ENCODE results near the gene CTU2. TPM values are rescaled to one million over a fixed set of nuclear protein-coding genes. Genes with fewer than 3 reads are reported as not detected.
A peak's percentile ranks its signal among the peaks of the same experiment; 100 is the strongest.

CTU2 gene
- total RNA-seq, 4 donors from 2014 or later: 2.8 to 5.6 (median 4.2) TPM; not detected in 1

DNA sequence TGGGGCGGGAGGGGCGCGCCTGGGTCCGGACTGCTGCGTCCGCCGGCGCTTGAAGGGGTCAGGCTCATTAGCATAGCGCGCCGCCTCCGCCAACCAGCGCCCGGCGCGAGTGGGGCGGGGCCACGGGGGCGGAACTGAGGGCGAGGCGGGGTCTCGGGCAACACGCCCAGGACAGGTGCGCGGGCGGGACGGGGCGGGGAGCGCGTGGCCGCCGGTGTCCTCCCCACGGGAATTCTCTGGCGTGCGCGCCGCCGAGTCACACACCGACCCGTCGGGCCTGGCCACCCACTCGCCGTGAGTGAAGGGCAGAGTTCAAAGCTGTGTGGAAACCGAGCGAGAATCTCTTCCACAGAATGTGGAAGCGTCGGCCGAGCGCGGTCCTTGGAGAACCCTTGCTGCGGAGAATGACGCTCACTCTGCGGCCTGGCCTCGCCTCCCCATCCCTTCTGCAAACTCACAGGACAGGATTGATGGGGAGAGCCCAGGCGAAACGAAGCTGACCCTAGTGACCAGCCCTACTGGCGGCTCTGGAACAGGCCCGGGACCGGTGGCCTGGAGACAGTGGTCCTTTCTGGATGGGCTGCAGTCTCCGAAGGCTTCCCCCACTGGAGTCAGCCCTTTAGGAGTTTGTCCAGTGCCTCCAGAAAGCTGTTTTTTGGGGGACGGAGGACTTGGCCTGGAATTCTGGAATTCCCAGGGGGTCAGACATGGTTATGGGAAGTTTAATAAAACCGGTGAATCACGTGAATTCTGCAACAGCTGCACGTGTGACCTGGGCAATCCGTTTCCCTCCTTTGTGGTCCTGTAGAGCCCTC, 19.7 kb upstream of the CTU2 start, which contains the start of gene SNAI3:
TSS of gene SNAI3 (minus strand) at position 69 of the 815 bp plus-strand sequence. CDS start 101 bp downstream, outside the sequence.
- in situ Hi-C loops (cut with MboI; ENCODE audit: low pct_ligation_motif_present in 1 of 4, low pct_unique_long_range_greater_than_20kb in 1 of 4, low sequenced_read_pairs in 3 of 4) (no loop called here), intact Hi-C loops (cut with DNase I; ENCODE audit: low total_unique reads) (no loop called here)
- peak within 1 kb of the TSS; percentile 58 to 63 (median 60) for H3K27ac ChIP-seq
- peak within 1 kb of the TSS; percentile 16 to 58 (median 44) for H3K4me3 ChIP-seq
- peaks cover 79% of the 10 kb centered on the region for H3K27me3 ChIP-seq
- TF ChIP-seq POLR2AphosphoS5 (IDR thresholded peaks at IDR 0.05): peak in 1 of 3 donors; percentile 42
- TF ChIP-seq, protein P1, sequence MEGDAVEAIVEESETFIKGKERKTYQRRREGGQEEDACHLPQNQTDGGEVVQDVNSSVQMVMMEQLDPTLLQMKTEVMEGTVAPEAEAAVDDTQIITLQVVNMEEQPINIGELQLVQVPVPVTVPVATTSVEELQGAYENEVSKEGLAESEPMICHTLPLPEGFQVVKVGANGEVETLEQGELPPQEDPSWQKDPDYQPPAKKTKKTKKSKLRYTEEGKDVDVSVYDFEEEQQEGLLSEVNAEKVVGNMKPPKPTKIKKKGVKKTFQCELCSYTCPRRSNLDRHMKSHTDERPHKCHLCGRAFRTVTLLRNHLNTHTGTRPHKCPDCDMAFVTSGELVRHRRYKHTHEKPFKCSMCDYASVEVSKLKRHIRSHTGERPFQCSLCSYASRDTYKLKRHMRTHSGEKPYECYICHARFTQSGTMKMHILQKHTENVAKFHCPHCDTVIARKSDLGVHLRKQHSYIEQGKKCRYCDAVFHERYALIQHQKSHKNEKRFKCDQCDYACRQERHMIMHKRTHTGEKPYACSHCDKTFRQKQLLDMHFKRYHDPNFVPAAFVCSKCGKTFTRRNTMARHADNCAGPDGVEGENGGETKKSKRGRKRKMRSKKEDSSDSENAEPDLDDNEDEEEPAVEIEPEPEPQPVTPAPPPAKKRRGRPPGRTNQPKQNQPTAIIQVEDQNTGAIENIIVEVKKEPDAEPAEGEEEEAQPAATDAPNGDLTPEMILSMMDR (IDR thresholded peaks at IDR 0.05): no peak
- H3K9me3 ChIP-seq: no peaks in the 10 kb centered on the region
- H3K36me3 ChIP-seq: no peaks in the 10 kb centered on the region
- peak; percentile 95 for DNase-seq
- 19 to 60% methylated on average over 1 to 16 of the region's 65 CpGs for WGBS, 2 donors (ENCODE audit: low coverage in 1 of 2)
- H3K4me1 ChIP-seq: peaks cover 0 to 28% (median 17%) of the 10 kb centered on the region in 4 donors

DNA sequence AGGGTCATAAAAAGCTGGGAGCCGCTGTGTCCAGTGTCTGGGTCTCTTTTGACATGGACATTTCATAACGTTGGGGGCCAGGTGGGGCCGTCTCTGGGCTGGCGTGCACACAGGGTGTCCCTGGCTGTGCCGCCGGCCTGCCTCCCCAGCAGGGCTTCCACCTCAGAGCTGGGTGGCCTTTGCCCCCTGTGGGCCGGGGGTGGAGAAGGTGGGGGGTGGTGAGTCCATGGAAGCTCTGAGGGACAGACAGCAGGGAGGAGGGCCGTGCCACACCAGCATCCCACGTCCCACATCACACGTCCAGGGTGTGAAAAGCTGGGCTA, 19.1 kb upstream of the CTU2 start:
- peaks cover 0 to 34% (median 19%) of the 10 kb centered on the region in 4 donors for H3K4me1 ChIP-seq
- no peak overlapping the region for H3K27ac ChIP-seq

DNA sequence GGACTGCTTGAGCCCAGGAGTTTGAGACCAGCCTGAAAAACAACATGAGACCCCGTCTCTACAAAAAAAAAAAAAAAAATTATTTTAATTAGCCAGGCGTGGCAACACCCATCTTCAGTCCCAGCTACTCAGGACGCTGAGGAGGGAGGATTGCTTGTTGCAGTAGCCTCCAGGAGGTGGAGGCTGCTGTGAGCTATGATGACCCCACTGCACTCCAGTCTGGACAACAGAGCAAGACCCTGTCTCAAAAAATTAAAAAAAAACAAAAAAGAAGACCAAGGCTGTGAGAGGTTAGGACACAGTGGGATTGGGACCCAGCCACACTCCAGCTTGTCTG, 18.7 kb upstream of the CTU2 start:
- intact Hi-C loops (cut with DNase I; ENCODE audit: low total_unique reads): no loop called here
- Histone ChIP-seq H3K9me3 (no peaks in the 10 kb centered on the region), H3K27me3 (peaks cover 72% of the 10 kb centered on the region), H3K27ac (no peak overlapping the region), H3K4me1 (peaks cover 0 to 37% (median 21%) of the 10 kb centered on the region in 4 donors), H3K4me3 (no peak overlapping the region), H3K36me3 (no peaks in the 10 kb centered on the region)
- TF ChIP-seq EP300 (IDR thresholded peaks at IDR 0.05; ENCODE audit: low read depth) (no peak), POLR2A (IDR thresholded peaks at IDR 0.05) (no peak)
- TF ChIP-seq, protein P1 (IDR thresholded peaks at IDR 0.05): no peak
- no peak for DNase-seq
- in situ Hi-C loops (cut with MboI; ENCODE audit: low pct_ligation_motif_present in 1 of 4, low pct_unique_long_range_greater_than_20kb in 1 of 4, low sequenced_read_pairs in 3 of 4): no loop called here
- WGBS, 2 donors (ENCODE audit: low coverage in 1 of 2): 38 to 42% methylated on average over 2 to 3 of the region's 3 CpGs

More for the DNA sequence above, 19.1 kb upstream of the CTU2 start:
- TF ChIP-seq, protein P1 (IDR thresholded peaks at IDR 0.05): no peak
- no peak for TF ChIP-seq POLR2A (IDR thresholded peaks at IDR 0.05)
- TF ChIP-seq EP300 (IDR thresholded peaks at IDR 0.05; ENCODE audit: low read depth): no peak
- TF ChIP-seq POLR2AphosphoS5 (IDR thresholded peaks at IDR 0.05): no peak
- intact Hi-C loops (cut with DNase I; ENCODE audit: low total_unique reads) (no loop called here), in situ Hi-C loops (cut with MboI; ENCODE audit: low pct_ligation_motif_present in 1 of 4, low pct_unique_long_range_greater_than_20kb in 1 of 4, low sequenced_read_pairs in 3 of 4) (no loop called here)
- WGBS, 2 donors (ENCODE audit: low coverage in 1 of 2): 57% methylated on average over 7 of the region's 10 CpGs; no CpG with 5 or more reads in 1 of the 2 donors
- Histone ChIP-seq H3K27me3 (peaks cover 74% of the 10 kb centered on the region), H3K9me3 (no peaks in the 10 kb centered on the region), H3K36me3 (no peaks in the 10 kb centered on the region), H3K4me3 (no peak overlapping the region)
- DNase-seq: no peak

DNA sequence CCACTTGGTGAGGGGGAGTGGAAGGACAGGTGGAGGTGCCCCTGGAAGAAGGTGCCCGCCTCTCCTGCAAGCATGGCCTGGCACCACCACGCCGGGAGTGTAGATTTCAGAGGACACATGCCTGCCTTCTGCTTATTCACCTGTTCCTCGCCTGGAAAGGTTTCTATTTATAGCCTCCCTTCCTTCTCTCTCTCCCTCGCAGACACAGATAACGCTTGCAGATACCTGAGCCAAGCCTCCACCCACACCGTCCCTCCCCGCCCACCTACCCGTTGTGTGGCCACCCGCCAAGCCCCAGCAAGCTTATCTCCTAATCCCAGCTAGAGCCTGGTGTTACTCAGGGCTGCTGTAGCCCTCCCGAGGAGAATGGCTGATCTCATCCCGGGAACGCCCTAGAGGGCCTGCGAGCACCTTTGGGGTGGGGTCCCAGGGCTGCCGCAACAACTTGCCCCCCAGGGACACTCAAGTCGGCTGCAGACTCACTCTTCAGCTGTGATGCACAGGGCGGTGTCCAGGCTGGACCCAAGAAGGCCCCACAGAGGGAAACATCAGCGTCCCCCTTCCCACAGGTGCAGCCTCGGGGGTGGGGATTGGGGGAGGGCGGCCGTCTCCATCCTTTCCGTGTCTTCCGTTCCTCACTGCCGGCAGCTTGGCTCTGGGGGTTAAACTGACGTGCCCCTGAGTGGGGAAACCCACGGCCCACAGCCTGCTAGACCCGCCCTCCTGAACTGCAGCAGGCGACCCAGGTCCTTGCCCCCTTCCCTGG, 18.1 kb upstream of the CTU2 start:
- in situ Hi-C loops (cut with MboI; ENCODE audit: low pct_ligation_motif_present in 1 of 4, low pct_unique_long_range_greater_than_20kb in 1 of 4, low sequenced_read_pairs in 3 of 4) (no loop called here), intact Hi-C loops (cut with DNase I; ENCODE audit: low total_unique reads) (no loop called here)
- Histone ChIP-seq H3K9me3 (no peaks in the 10 kb centered on the region), H3K36me3 (no peaks in the 10 kb centered on the region), H3K27ac (no peak overlapping the region), H3K4me1 (peaks cover 0 to 37% (median 21%) of the 10 kb centered on the region in 4 donors), H3K27me3 (peaks cover 70% of the 10 kb centered on the region), H3K4me3 (no peak overlapping the region)
- WGBS, 2 donors (ENCODE audit: low coverage in 1 of 2): 37% methylated on average over 27 of the region's 28 CpGs; no CpG with 5 or more reads in 1 of the 2 donors
- TF ChIP-seq POLR2AphosphoS5 (IDR thresholded peaks at IDR 0.05) (no peak), EP300 (IDR thresholded peaks at IDR 0.05; ENCODE audit: low read depth) (no peak), POLR2A (IDR thresholded peaks at IDR 0.05) (no peak)
- TF ChIP-seq, protein P1 (IDR thresholded peaks at IDR 0.05): no peak
- peak; percentile 40 for DNase-seq

All from transverse colon (tissue), 4 donors.